Esophagus squamous epithelium (tissue), 5 donors: ENCODE results near the gene TMTC2. TPM values are rescaled to one million over a fixed set of nuclear protein-coding genes. Genes with fewer than 3 reads are reported as not detected.

Experiments used
- DNase-seq: peaks from one replicate; lab custom pipeline; 2025; lab: John Stamatoyannopoulos, UW
- H3K27ac ChIP-seq, 4 donors: fragments of 200-600 bp; sonication (generic); one replicate each; pipeline ENCODE4 v1.5.1; 2016 to 2019; ENCODE audit warnings: mild to moderate bottlenecking in 1 of 4
- H3K27me3 ChIP-seq, 4 donors: fragments of 200-600 bp; sonication (generic); 1 replicate in 3 of 4; 2 replicates in 1 of 4; pipeline versions ENCODE4 v1.5.1 to v1.6.0; 2017 to 2021; ENCODE audit warnings: antibody characterized with exemption in 1 of 4
- H3K36me3 ChIP-seq, 3 donors: fragments of 200-600 bp; sonication (generic); one replicate each; pipeline ENCODE4 v1.5.1; 2016 to 2019
- H3K4me1 ChIP-seq, 3 donors: fragments of 200-600 bp; sonication (generic); one replicate each; pipeline ENCODE4 v1.5.1; 2017 to 2019
- H3K4me3 ChIP-seq, 4 donors: fragments of 200-600 bp; sonication (generic); 1 replicate in 3 of 4; 2 replicates in 1 of 4; pipeline ENCODE4 v1.5.1; 2016 to 2019; ENCODE audit warnings: mild to moderate bottlenecking in 2 of 4, moderate library complexity in 1 of 4
- H3K9me3 ChIP-seq, 3 donors: fragments of 200-600 bp; sonication (generic); one replicate each; pipeline ENCODE4 v1.5.1; 2016 to 2019
- CTCF ChIP-seq, 6 experiments: fragments of 450-650 bp in 4 of 6; fragments of 200-600 bp in 2 of 6; sonication (generic) in 2 of 6; IDR thresholded peaks; one replicate each; pipeline ENCODE4 v1.5.1; 2016 to 2019; ENCODE audit warnings: antibody characterized with exemption in 6 of 6, mild to moderate bottlenecking in 4 of 6, moderate library complexity in 4 of 6
- POLR2A ChIP-seq, 4 donors: fragments of 450-650 bp; IDR thresholded peaks; one replicate each; pipeline ENCODE4 v1.6.1; 2017; ENCODE audit warnings: antibody characterized with exemption in 4 of 4, mild to moderate bottlenecking in 4 of 4, moderate library complexity in 3 of 4
- WGBS, 2 donors: methylation state at CpG; one replicate each; pipeline ENCODE4 v1.1.5; 2018; 5-methylcytosine and 5-hydroxymethylcytosine counted together
- intact Hi-C: fragments of 100-400 bp; cut with DNase I; formaldehyde crosslinking; loops from one replicate; pipeline ENCODE4 v1.15.0; 2022
- total RNA-seq, 4 donors: library from RNA; depleted of rRNA; stranded (reverse); fragments of >200 nt; gene quantifications; one replicate each; pipeline ENCODE4 v1.1.0, GENCODE V29; 2016
- donor health status: DM: yes; HTN: yes; CAD: no.

The TMTC2 gene
- total RNA-seq, 4 donors from 2014 or later: 18.3 to 27.0 (median 21.8) TPM

GRCh38 chr12:83049306-83049705 lies 362.6 kb downstream of the TMTC2 start:
- no peak overlapping the region for H3K27ac ChIP-seq
- no peaks in the 10 kb centered on the region for H3K4me1 ChIP-seq
- H3K9me3 ChIP-seq: no peaks in the 10 kb centered on the region
- no peak overlapping the region for H3K4me3 ChIP-seq
- TF ChIP-seq POLR2A (IDR thresholded peaks at IDR 0.05) (no peak), CTCF (IDR thresholded peaks at IDR 0.05) (no peak)
- no peak for DNase-seq
- peaks cover 0 to 16% (median 0%) of the 10 kb centered on the region in 3 donors for H3K36me3 ChIP-seq
- WGBS, 2 donors: 87 to 91% methylated on average over 5 of the region's 5 CpGs
- intact Hi-C loops: no loop called here
- no peaks in the 10 kb centered on the region for H3K27me3 ChIP-seq

- Histone ChIP-seq H3K27ac (no peak overlapping the region), H3K27me3 (no peaks in the 10 kb centered on the region), H3K4me1 (no peaks in the 10 kb centered on the region), H3K9me3 (no peaks in the 10 kb centered on the region), H3K4me3 (no peak overlapping the region), H3K36me3 (peaks cover 0 to 22% (median 0%) of the 10 kb centered on the region in 3 donors)
- DNase-seq: no peak
- WGBS, 2 donors: 71 to 83% methylated on average over 4 of the region's 4 CpGs
- intact Hi-C loops: no loop called here
- TF ChIP-seq POLR2A (IDR thresholded peaks at IDR 0.05) (no peak), CTCF (IDR thresholded peaks at IDR 0.05) (no peak)
Observed at GRCh38 chr12:83052890-83053541, 366.3 kb downstream of the TMTC2 start.

GRCh38 chr12:83057436-83057835 lies 370.7 kb downstream of the TMTC2 start:
- no peaks in the 10 kb centered on the region for H3K4me1 ChIP-seq
- intact Hi-C loops: no loop called here
- no peak overlapping the region for H3K27ac ChIP-seq
- DNase-seq: no peak
- no peak overlapping the region for H3K4me3 ChIP-seq
- no peak for TF ChIP-seq POLR2A (IDR thresholded peaks at IDR 0.05)
- TF ChIP-seq CTCF (IDR thresholded peaks at IDR 0.05): no peak
- peaks cover 0 to 11% (median 0%) of the 10 kb centered on the region in 3 donors for H3K36me3 ChIP-seq
- no peaks in the 10 kb centered on the region for H3K27me3 ChIP-seq
- WGBS, 2 donors: 74 to 76% methylated on average over 1 of the region's 1 CpG
- H3K9me3 ChIP-seq: no peaks in the 10 kb centered on the region

DNA sequence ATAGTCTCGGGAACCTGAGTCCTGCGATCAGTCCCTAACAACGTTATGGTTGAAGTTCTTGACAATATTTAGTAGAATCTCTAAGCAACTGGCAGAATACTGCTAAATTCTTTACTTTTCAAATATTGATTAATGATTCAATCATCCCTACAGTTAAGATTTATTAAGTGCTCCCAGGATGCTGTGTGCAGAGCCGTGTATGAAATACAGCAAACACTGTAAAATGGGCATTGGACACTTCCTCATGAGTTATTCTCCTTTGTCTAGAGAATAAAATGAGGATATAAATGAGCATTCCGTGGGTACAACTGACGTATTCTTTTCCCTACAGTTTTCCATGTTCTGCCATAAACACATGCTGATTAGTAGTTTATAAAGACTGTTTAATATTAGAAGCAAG lies 372.4 kb downstream of the TMTC2 start:
- no peaks in the 10 kb centered on the region for H3K9me3 ChIP-seq
- DNase-seq: no peak
- H3K4me1 ChIP-seq: no peaks in the 10 kb centered on the region
- no peak overlapping the region for H3K27ac ChIP-seq
- H3K36me3 ChIP-seq: peaks cover 0 to 11% (median 0%) of the 10 kb centered on the region in 3 donors
- no peak overlapping the region for H3K4me3 ChIP-seq
- no peak for TF ChIP-seq POLR2A (IDR thresholded peaks at IDR 0.05)
- no peak for TF ChIP-seq CTCF (IDR thresholded peaks at IDR 0.05)
- intact Hi-C loops: no loop called here
- WGBS, 2 donors: 60 to 70% methylated on average over 6 of the region's 6 CpGs
- no peaks in the 10 kb centered on the region for H3K27me3 ChIP-seq

- no peaks in the 10 kb centered on the region for H3K27me3 ChIP-seq
- intact Hi-C loops: no loop called here
- H3K36me3 ChIP-seq: peaks cover 0 to 5% (median 0%) of the 10 kb centered on the region in 3 donors
- no peak overlapping the region for H3K4me3 ChIP-seq
- 69 to 76% methylated on average over 1 of the region's 1 CpG for WGBS, 2 donors
- DNase-seq: no peak
- TF ChIP-seq CTCF (IDR thresholded peaks at IDR 0.05) (no peak), POLR2A (IDR thresholded peaks at IDR 0.05) (no peak)
- H3K27ac ChIP-seq: no peak overlapping the region
- H3K9me3 ChIP-seq: no peaks in the 10 kb centered on the region
- H3K4me1 ChIP-seq: no peaks in the 10 kb centered on the region
Observed at GRCh38 chr12:83065562-83065961, 378.9 kb downstream of the TMTC2 start.
